Measurements from ENCODE around the gene RAC2.

RAC2 gene

GRCh38 chr22:37185646-37186227, 58.3 kb downstream of the RAC2 start:
- Histone ChIP-seq H3K4me3 (ENCODE audit: low read depth, low read length) (no peak overlapping the region), H3K4me1 (peaks cover 17% of the 10 kb centered on the region), H3K36me3 (no peaks in the 10 kb centered on the region), H3K9me3 (no peaks in the 10 kb centered on the region), H3K27me3 (no peaks in the 10 kb centered on the region)
- TF ChIP-seq CTCF (IDR thresholded peaks at IDR 0.05; ENCODE audit: low read depth, low read length): no peak
- no peak for DNase-seq

GRCh38 chr22:37184816-37185541, 59.1 kb downstream of the RAC2 start:
- H3K9me3 ChIP-seq: no peaks in the 10 kb centered on the region
- no peak overlapping the region for H3K4me3 ChIP-seq (ENCODE audit: low read depth, low read length)
- H3K4me1 ChIP-seq: peaks cover 17% of the 10 kb centered on the region
- no peaks in the 10 kb centered on the region for H3K27me3 ChIP-seq
- TF ChIP-seq CTCF (IDR thresholded peaks at IDR 0.05; ENCODE audit: low read depth, low read length): no peak
- DNase-seq: no peak
- no peaks in the 10 kb centered on the region for H3K36me3 ChIP-seq

DNA sequence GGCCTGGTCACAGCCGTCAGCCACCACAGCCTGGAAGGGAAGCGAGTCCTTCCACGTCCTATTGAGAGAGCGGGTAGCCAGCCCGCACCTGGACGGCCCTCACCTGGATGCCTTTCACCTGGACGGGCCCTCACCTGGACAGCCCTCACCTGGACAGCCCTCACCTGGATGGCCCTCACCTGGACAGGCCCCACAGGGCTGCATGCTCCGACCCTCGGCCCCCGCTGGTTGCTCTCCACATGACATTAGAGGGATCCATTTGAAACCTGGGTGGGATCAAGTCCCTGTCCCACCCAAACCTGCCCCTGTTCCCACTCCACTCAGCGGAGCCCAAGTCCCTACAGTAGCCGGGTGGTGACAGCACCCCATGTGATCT, 59.7 kb downstream of the RAC2 start:
- no peak for TF ChIP-seq CTCF (IDR thresholded peaks at IDR 0.05; ENCODE audit: low read depth, low read length)
- Histone ChIP-seq H3K4me1 (peaks cover 17% of the 10 kb centered on the region), H3K9me3 (no peaks in the 10 kb centered on the region), H3K4me3 (ENCODE audit: low read depth, low read length) (no peak overlapping the region), H3K27me3 (no peaks in the 10 kb centered on the region), H3K36me3 (no peaks in the 10 kb centered on the region)
- no peak for DNase-seq

GRCh38 chr22:37183432-37184379, 60.4 kb downstream of the RAC2 start:
- no peaks in the 10 kb centered on the region for H3K9me3 ChIP-seq
- no peak for TF ChIP-seq CTCF (IDR thresholded peaks at IDR 0.05; ENCODE audit: low read depth, low read length)
- H3K27me3 ChIP-seq: no peaks in the 10 kb centered on the region
- DNase-seq: no peak
- peaks cover 16% of the 10 kb centered on the region for H3K4me1 ChIP-seq
- H3K4me3 ChIP-seq (ENCODE audit: low read depth, low read length): no peak overlapping the region
- H3K36me3 ChIP-seq: no peaks in the 10 kb centered on the region

- Histone ChIP-seq H3K4me3 (ENCODE audit: low read depth, low read length) (no peak overlapping the region), H3K36me3 (no peaks in the 10 kb centered on the region), H3K27me3 (no peaks in the 10 kb centered on the region), H3K9me3 (no peaks in the 10 kb centered on the region), H3K4me1 (peaks cover 10% of the 10 kb centered on the region)
- no peak for DNase-seq
- TF ChIP-seq CTCF (IDR thresholded peaks at IDR 0.05; ENCODE audit: low read depth, low read length): no peak
Measured at GRCh38 chr22:37182949-37183245, 61.2 kb downstream of the RAC2 start.
